GM21367 (cell line): Measurements from ENCODE around the gene TMEM266.

Experiments
- ATAC-seq: cut with Tn5 transposase; IDR thresholded peaks from one replicate; pipeline ENCODE4 v1.9.1; 2021; ENCODE audit not compliant: unreplicated experiment

TMEM266 gene

DNA sequence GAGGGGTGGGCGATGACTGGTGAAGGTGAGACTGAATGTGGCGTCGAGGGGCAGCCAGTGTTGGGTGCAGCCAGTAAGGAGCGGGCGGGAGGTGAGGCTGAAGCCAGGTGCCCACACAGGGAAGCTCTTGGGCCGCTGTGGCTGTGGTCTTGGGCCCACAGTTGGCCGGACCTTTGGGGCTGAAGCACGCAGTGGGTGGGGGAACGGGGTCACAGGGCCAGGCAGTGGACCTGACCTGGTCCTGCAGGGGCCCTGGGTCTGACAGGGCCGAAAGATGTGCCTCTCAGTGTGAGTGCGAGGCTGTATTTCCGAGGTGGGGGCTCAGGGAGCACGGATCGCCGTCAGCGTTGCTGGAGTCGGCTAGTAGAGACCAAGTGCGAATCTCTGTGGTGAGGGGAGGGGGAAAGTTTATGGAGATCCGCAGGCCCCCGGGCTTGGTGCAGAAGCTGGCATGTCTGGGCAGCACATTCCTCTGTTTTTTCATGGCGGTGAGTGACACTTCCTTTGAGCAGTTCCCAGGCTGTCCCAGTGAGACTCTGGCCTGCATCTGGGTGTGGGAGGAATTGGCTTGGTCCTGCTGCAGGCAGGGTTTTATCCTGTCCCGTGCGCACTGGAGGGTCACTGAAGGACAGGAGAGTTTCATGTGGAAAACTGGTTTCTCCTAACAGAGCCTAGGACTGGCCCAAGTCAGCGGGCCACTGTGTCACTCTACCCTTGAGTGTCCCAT lies 100.8 kb downstream of the TMEM266 start:
- no peak for ATAC-seq

DNA sequence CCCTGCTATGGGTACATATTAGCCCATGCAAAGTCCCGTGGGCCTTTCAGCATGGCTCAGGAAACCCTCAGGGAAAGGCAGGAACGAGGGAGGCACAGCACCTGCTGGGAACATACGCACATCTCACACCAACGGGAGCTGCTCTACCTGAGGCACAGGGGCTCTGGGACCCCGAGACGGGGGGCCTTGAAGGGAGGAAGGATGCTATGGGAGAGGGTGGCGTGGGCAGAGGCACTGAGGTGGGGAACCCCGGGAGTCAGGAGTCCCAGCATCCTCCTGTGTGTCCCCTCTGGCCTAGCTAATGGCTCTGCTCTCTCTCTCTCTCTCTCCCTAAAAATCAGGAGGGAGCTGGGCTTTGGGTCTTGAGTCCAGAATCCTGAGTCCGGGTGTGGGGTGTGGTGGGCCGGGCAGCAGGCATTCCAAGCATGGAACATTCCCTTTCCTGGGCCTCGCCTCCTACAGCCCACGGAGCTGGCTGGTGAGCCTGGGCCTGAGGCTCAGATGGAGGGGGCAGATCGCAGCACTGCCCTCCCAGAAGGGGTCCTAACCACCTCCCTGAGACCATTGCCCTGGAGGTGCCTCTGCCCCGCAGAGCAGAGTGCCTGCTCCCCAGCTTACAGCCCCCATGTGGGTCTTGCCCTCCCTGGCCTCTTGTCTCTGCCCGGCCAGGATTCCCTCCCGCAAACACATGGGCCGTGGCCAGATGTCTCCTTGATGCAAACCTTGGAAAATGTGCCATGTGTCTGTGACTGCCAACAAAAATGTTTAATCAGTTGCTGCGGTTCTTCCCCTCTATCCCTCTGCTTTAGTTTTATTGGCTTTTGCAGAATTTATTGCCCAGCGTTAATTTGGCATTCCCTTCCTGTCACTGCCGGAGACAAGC lies 101.6 kb downstream of the TMEM266 start:
- no peak for ATAC-seq

DNA sequence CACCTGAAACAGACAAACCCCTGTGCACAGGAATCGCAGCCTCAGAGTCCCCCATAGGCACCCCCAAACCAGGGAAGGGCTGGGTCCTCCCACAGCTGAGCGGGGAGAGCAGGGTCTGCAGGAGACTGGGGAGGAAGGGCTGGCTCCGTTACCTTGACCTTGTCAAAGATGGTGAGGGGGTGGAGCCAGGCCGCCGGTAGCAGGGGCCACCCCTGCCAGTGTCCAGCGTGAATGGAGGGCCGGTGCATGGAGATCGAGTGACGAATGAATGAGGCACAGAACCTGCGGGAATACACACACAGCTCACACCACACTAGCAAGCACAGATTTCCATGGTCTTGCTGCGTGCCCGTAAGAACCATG lies 102.2 kb downstream of the TMEM266 start:
- no peak for ATAC-seq

DNA sequence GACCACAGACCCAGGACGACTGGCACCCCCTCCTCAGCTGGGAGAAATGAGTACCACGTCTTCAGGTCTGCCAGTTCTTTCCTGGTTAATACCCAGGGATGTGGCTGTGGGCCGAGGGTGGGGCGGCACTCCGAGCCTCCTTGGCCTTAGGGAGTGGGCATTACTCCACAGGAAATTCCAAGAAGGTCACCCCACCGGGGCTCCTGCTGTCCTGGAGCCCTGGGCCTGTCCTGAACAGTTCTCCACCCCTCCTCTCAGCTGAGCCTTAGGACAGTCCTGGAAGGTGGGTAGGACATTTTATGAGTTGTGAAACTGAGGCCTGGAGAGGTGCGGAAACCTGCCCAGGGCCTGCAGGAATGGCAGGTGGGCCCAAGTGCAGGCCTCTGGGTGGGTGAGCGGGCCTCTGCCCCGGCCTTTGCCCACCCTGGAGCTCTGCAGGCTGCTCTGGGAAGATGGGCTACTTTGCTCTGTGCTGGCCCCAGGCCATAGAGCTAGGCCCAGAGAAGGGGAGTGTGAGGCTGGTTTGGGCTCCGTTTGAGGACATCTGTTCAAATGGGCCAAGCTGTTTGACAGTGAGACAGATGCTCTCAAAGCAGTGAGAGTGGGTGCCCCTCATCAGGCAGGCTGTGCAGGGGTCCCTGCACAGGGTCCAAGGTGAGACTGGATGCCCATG lies 103.1 kb downstream of the TMEM266 start:
- ATAC-seq: no peak

- no peak for ATAC-seq
Measured at GRCh38 chr15:76163457-76164295, 103.9 kb downstream of the TMEM266 start.

DNA sequence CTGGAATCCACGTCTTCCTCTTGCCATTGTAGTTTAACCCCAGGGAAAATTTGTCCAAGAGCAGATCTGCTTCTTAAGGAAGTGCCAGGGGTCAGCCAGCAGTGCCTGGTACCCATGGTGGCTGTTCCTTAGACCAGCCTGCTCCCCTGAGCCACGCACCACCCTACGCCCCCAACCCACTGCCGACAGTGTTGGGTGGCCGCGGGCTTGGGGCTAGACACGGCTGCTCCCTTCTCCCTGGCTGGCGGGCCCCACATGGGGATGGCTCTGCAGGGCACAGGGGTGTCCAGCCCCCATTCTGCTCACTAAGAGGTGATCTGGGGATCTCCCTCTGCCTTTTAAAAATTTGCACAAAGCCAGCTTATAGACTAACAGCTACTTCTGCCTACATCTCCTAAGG lies 104.8 kb downstream of the TMEM266 start:
- no peak for ATAC-seq

- no peak for ATAC-seq
Measured at GRCh38 chr15:76165951-76166350, 106.2 kb downstream of the TMEM266 start.

- no peak for ATAC-seq
Measured at GRCh38 chr15:76168237-76168984, 108.6 kb downstream of the TMEM266 start.

- ATAC-seq: no peak
Measured at GRCh38 chr15:76169018-76169417, 109.2 kb downstream of the TMEM266 start.

DNA sequence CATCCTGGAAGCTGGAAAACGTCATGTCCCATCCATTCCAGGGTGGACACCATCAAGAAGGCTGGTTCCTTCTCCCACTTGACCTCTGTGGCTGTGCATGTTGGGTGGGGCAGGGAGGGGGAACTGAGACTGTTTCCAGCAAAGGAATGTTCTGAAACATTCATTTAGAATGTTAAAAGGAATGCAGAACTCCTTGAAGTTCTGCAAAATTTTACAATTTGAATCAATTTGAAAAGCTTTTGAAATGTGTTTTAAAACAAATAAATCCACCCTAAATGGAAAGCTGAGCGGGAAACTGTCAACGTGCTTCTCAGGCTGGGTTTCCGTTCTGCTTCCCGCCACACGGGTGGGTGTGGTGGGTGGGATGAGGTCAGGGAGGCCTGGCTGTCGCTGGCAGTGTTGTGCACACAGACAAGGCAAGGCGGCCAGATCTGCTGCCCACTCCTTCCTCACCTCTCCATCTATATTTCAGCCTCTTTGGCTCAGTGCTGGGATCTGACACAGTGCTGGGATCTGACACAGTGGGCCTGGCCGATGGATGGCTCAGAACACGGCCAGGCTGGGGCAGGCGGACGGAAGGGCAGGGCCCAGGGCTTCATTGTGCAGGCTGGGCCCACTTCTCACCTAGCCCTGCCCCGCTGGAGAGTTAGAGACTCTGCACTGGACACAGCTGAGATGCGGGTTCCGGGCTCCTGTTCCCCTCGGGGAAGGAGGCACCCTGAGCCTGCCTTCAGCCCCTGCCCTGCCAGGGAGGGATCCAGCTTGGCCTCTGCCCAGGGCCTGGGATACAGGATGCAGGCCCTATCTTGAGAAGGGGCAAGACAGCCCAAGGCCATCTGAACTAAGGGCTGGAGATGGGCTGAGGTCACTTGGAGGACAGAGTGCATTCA lies 110.4 kb downstream of the TMEM266 start:
- ATAC-seq: no peak

GRCh38 chr15:76172782-76173181 lies 113.0 kb downstream of the TMEM266 start:
- no peak for ATAC-seq

DNA sequence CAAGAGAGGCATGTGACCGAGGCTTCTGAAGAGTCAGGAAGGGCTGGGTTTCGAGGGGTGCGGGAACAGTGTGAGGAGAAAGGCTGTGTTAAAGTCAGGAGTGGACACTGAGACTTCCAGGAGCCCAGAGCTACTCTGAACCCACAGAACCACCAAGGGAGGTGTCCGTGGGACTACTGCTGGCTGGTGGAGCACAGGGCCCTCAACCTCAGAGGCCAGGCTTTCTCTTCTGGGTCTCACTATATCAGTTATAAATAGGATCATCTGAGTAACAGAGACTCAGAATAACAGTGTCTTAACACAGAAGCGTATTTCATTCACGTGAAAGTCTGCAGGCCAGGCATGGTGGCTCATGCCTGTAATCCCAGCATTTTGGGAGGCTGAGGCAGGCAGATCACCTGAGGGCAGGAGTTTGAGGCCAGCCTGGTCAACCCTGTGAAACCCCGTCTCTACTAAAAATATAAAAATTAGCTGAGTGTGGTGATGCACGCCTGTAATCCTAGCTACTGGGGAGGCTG lies 113.6 kb downstream of the TMEM266 start:
- no peak for ATAC-seq

- no peak for ATAC-seq
Measured at GRCh38 chr15:76174654-76175053, 114.9 kb downstream of the TMEM266 start.

DNA sequence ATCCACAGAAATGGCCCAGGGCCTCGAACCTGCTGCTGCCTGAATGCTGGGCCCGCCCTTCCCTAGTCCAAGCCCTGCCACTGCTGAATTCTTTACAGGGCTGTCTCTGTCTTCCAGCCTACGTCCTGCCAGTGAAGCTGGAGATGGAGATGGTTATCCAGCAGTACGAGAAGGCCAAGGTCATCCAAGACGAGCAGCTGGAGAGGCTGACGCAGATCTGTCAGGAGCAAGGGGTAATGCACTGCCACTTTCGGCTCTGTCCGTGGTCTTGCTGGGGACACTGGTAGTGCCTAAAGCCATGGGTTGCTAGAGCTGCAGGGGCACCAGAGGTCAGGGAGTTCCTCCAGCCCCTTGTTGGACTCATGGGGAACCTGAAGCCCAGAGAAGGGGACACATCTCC lies 115.7 kb downstream of the TMEM266 start:
- ATAC-seq: no peak

DNA sequence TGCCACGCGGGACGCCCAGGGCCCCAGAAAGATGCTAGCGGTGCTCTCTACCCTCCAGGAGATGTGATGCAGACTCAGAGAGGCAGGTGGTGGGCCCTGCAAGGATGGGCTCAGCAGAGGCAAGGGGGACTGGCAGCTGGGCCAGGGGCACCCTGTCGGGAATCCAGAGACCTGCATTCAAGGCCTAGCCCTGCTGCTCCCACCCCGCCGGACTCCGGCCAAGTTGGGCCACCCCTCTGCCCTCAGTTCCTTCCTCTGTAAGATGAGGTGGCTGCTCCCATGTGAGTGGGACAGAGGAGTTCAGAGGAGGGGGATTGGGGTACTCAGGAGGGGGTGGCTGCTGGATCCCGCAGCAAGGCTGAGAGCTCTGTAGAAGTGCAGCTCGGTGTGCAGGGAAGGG lies 116.3 kb downstream of the TMEM266 start:
- no peak for ATAC-seq

DNA sequence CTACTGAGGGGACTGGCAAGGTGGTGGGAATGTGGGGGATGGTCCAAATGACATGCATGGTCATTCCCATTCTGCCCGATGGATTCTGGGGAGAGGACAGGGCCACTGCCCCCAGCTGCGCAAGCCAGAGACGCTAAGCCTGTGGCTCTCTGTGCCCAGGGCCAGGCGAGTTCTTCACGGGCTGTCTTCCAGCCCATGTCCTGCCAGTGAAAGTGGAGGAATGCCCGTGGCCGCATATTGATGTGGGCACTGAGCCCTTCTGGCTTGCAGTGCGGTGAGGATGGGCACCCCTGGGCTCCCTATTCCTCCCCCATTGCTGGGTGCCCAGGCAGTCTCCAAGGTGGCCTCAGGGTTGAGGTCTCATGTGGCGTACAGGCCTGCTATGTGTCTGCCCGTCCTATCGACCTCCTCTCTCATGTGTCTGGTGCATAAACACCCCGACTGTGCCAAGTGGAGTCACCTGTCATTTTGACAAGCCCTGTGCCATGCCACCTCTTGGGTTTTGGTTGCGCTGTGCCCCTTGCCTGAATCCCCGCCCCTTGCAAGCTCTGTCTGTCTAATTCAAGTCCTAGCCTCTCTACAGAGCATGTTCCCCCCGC lies 116.8 kb downstream of the TMEM266 start:
- no peak for ATAC-seq

- no peak for ATAC-seq
Measured at GRCh38 chr15:76177491-76178040, 117.8 kb downstream of the TMEM266 start.

DNA sequence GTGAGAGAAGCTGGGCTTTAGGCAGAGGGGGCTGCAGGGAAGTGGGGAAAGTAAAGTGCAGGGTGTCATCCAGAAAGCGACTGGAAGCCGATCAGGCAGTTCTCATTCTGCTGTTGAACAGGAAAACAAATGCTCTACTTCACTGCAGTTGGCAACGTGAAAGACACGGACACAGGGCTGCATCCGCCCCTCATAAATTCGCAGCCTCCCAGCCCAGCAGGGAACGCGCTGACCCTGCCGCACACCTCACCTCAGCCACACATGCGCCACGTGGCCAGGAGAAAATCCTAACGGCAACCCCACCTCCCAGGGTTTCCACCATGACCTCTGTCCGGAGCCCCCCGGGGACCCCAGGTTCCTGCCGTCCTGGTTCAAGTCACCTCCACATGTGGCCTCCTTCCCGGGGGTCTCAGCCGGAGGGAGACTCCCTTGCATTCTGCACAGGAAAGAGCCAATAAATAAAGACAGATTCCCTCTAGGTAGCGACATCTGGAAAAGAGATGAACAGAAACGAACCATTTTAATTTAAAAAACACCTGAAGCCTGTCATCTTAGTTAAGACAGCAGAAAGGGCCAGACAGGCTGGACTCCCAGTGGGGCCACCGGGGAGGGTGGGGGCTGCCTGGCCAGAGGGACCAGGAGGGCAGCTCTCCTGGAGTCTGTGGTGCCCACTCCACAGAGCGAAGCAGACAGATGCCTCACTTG lies 118.7 kb downstream of the TMEM266 start:
- no peak for ATAC-seq
